ENCODE measurements around the gene SYNJ1.
"Not testable (repeated sequence)": the region's sequence is repeated elsewhere in the genome, so short reads cannot be mapped to it uniquely, and the experiment has no call there.

SYNJ1 gene

DNA sequence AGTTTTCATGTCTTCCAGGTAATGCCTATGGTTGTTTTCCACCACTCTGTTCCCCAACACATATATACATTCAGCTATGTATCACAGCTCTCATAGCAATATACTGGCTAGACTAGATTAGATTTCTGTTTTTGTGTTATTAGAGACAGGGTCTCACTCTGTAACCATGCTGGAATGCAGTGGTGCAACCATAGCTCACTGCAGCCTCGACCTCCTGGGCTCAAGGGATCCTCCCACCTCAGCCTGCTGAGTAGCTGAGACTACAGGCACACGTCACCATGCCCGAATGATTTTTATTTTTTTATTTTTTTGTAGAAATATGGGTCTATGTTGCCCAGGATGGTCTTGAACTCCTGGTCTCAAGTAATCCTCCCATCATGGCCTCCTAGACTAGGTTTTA, 37.7 kb downstream of the SYNJ1 start:
- no peak for DNase-seq

DNA sequence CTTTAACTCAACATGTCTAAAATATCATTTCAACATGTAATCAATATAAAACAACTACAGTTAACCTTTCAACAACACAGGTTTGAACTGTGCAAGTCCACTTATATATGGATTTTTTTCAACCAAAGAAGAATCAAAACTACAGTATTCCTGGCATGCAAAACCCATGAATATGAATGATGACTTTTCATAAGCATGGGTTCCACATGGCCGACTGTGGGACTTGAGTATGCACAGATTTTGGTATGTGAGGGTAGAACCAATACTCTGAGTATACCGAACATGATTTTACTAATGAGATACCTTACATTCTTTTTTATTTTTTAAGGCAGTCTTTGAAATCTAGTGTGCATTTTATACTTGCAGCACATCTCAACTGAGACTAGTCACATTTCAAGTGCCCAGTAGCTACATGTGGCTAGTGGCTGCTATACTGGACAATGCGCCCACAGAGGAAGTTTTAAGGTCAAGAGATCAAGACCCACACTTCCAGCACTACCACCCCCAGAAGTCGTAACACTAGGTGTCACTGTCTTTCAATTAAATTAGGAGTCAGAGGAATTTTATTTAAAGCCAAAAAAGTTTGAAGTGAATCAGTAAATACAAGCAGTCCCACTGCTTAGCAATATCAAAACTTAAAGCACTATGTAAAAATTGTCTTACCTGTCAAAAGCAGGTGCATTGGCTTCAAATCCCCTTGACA, 40.0 kb downstream of the SYNJ1 start:
- DNase-seq: no peak

DNA sequence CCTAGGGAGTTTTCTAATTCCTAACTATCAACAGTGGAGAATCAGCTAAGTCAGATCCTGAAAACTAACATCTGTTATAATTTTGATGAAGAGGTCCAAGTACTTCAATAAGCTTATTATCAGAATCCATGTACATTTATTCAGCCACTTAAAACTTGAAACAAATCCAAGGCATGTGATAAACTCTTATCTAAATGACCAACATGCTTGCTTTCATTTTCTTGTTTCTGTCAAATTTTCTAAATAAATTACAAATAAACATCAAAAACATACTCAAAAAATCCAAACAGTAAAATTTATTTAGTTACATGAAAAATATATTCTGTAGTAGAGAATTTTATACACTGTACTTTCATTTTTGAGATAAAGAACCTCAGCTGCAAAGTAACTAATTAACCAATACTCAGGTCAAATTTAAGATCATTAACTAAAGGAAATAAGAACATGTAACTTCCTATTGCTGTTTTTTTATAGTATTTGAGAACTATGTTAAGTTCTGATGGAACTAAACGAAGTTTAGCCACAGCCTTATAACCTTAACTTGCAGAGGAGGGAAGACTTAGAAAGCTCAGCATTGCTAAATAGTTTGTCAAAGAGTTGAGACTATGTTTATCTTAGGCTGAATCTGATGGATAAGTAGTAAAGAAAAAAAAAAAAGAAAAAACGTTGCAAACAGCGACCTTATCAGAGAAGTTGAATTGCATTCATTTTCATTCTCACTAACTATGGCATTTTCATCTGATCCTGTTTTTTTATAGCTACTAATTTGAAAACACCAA, 44.9 kb downstream of the SYNJ1 start:
- no peak for DNase-seq

DNA sequence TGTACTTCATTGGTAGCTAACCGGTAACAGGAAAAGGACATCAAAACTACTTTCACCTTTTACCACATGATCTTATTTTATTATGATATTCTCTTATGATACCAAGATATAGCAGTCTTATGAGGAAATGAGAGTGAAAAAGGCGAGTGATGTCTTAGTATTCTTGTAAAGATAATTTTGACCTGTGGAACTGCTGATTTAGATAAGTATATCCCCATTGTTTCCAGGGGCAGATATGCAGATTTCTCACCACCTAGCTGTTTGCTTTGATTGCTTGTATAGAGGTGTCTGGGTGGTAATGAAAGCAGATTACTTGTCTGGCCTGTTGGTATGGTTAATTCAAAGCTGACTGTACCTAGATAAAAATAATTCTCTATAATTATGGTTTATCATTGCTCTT, 53.1 kb downstream of the SYNJ1 start:
- DNase-seq: no peak

DNA sequence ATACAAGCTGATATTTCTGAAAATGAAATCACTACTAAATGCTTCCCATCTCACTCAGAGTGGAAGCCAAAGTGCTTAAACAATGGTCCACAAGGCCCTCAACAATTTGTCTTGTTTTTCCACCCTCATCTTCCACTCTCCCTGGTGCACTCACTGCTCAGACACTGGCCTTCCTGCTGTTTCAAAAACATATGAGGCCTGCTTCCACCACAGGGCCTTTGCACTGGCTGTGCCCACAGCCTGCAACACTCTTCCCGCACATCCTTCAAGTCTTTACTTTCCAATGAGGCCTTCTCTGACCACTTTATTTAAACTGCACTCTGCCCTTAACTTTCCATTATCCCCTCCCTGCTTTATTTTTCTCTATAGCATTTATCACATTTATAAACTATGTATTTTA, 53.8 kb downstream of the SYNJ1 start:
- no peak for DNase-seq

DNA sequence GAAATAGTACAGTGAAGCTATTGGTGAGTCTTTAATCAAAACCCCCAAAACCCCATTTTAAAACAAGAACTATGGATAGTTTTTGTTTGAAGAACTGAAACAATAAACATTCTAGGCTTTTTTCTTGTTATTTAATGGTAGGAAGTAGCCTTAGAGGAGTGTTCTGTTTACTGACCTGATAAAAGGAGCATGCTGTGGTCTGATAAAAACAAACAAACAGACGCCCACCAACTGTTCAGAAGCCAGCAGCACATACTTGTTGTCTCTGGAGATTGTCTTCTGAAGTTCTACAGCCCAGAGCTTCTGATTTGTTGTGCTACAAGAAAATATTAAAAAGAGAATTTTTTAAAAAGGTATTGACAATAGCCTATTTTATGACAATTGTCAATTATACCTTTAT, 61.6 kb downstream of the SYNJ1 start:
- DNase-seq: no peak

DNA sequence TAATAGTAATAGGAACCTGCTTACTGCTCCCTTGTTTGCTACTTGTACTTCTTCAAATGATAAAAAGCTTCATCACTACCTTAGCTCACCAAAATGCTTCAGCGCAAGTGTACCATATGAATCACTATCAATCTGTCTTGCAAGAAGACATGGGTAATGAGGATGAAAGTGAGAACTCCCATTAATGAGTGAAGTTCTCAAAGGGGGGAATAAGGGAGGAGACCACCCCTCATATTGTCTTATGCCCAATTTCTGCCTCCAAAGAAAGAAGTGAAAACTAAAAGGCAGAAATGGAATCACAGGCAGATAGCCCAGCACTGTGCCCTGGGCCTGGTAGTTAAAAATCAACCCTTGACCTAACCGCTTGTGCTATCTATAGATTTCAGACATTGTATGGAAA, 63.7 kb downstream of the SYNJ1 start:
- not testable (repeated sequence) for DNase-seq

DNA sequence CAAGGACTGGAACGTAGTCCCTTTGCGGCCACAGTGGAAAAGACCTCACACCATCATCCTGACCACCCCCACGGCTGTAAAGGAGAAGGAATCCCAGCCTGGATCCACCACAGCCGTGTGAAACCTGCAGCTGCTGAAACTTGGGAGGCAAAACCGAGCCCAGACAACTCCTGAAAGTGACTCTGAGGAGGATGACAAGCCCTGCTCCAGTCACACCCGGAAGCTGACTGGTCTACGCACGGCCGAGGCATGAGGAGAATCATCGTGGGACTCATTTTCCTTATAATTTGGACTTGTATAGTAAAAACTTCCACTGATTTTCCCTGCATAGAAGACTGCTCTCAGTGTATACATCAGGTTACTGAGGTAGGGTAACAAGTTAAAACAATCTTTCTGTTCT, 65.8 kb downstream of the SYNJ1 start:
- DNase-seq: not testable (repeated sequence)

DNA sequence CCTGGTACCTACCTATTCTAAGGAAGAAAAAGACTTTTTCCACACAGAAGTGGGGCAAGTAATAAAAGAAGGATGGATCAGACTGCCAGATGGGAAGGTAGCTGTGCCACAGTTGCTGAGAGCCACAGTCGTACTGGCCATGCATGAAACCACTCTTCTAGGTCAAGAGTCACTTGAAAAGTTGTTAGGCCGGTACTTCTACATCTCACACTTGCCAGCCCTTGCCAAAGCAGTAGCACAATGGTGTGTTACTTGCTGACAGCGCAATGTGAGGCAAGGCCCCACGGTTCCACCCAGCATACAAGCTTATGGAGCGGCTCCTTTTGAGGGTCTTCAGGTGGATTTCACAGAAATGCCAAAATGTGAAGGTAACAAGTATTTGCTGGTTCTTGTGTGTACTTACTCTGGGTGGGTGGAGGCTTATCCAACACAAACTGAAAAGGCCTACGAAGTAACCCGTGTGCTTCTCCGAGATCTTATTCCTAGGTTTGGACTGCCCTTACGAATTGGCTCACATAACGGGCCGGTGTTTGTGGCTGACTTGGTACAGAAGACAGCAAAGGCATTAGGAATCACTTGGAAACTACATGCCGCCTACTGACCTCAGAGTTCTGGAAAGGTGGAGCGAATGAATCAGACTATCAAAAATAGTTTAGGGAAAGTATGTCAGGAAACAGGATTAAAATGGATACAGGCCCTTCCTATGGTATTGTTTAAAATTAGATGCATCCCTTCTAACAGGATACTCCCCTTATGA, 66.6 kb downstream of the SYNJ1 start:
- not testable (repeated sequence) for DNase-seq

DNA sequence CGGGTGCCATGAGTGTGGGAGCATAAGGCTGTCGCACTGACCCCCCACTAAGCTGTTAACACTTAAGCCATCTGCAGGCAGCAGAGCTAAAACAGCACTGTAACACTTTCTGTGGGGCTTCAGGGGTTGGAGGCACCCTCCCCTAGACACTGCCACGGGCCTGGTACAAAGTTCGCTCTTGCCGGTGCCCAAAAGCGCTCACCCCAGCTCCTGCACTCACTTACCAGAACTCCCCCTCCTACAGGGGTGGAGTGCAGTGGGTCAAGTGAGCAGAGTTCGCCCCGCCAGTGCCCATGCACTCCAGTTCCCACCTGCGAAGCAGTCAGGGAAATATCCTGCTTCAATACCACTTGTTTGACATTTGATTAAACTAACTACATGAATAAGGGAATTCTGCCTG, 69.3 kb downstream of the SYNJ1 start:
- DNase-seq: no peak

DNA sequence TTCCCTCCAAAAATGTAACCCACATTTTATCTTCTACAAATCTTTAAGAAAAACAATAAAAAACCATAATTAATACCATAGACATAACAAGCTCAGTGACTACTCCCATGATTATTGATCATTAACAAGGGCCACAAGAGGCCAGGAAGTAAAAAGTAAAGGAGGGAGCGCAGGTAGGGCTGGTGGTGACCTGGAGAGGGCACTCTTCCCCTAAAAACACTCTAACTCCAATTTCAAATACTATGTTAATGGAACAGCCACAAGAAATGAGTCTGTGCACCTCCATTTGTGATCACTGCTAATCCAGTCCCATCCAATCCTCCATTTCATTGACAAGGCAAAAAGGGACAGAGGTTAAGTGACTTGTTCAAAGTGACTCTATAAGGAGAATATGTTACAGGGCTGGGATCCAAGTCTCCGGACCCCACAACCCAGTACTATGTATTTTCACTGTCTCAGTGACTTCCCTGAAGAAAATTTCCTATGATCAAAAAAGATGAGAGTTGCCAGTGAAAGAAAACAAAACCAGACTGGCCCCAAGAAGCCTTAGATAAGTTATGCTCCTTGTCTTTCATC, 74.4 kb downstream of the SYNJ1 start:
- DNase-seq: peak; percentile 6

DNA sequence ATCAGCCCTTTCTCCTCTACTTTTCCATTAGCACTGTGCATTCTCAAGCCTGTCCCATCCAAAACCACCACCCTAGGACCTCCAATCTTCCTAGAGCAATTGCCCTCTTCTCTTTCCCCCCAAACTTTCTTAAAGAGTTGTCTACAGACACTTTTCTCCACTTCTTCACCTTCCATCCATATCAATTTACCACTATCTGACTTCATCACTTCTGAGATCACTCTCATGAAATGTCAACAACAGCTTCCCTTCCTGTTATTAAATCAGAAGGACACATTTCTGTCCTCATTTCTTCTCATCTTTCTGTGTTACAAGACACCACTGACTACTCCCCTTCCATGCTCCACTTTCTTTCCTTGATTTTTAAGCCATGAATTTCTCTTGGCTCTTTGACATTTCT, 79.6 kb downstream of the SYNJ1 start:
- DNase-seq: no peak

DNA sequence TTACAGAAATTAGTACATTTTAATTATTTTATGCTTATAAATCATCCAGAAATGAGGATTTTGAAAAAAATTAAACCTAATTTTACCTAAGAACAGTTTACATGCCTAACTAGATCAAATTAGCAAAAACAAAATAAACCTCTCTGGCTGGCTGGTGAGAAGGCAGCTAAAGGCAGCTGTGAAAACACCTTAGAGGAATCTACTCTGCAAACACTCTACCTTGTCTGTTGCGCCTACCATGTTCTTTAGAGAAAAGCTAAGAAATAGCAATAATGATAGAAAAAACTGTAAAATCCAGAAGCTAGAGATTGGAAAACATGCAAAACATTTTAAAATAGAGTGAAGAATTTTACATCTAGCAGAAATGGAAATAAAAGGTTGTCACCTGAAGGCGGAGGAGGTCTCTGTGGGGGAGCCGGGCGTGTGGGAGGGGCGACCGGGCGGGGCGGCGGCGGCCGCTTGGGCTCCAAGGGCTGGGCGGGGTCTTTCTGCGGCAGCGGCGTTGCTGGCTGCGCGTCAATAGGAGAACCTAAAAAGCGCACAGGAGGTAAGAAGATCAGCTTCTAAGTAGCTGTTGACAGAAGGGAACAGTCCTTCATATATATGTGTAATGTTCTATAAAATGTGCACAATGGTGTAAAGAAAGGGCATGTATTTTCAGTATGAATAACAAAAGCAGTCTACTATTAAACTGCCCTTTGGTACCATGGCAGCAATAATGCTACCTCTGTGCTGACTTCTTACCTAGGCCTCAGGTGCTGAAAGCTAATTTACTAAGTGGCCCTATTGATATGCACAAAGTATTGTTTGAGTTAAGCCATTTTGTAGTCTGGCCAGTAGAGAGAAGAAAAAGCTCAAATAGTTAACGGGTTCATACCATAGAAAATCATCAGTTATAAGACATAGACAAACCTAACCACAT, 82.3 kb downstream of the SYNJ1 start:
- no peak for DNase-seq

DNA sequence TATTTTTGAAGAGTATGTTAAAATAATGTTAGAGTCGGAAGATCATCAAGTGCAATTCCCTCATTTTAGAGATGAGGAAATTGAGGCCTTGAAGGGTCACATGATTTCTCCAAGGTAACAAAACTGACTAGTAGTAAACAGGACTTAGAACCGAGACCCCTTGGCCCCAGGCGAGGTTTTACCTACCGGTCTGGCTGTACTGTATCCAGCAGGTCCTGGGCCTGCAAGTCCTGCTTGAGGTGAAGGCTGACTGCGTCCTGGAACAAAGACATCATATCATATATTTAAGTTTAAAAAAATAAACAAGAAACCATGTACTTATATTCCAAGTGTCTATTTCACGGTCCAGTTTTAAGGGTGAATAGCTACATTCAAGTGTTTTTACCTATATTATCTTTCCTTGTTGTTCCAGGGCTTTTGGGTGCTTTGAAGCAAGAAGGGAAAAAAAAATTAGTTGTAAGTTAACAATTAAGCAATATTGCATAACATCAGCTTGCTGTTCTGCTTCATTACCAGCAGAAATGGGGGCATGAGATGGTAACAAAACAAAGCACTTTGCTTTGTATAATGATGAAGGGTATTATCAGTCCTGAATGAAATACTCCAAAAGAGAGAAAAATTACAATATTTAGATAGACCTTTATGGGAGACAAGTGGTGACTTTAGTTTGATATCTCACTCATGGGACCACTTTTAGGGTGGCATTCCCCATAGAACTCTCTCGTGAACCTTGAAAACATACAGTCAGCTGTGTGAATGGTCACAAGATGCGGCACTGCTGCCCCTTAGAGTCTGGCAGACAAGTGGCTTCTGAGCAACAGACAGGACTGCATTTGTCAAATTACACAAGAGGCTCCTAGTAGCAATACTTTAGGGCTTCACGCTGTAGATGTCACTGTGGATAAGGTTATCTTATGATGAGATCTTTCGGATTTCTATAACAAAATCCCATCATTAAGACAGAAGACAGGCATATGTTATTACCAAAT, 85.8 kb downstream of the SYNJ1 start:
- DNase-seq: no peak

DNA sequence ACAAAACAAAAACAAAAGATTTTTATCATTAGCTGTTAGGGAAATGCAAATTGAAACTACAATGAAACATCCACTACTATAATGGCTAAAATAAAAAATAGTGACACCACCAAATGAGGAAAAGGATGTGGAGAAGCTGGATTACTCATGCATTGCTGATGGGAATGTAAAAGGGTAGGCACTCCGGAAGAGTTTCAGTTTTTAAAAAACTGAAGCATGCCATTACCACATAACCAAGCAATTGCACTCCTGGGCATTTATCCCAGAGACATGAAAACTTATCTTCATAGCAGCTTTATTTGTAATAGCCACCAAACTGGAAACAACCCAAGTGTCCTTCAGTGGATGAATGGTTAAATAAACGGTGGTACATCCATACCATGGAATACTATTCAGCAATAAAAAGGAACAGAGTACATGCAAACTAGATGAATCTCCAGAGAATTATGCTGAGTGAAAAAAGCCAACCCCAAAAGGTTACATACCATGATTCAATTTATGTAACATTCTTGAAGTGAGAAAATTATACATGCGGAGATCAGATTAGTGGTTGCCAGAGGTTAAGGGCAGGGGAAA, 101.1 kb downstream of the SYNJ1 start:
- DNase-seq: no peak

DNA sequence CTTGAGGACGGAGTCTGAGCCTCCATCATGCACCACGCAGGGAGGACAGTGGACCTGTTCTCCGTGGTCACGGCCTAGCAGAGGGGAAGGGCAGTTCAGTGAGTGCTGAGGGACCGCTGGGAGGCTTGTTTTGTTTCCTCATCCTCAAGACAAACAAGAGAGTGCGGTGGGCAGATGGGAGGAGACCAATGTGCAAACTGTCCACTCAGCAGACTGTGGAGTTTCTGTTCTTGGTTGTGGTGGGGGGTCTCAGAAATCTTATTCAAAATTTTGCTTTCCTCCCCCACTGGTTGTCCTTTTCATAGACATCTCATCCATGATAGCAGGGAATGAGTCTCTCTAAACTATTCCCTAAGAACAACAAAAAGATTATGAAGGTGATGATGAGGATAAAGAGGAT, 109.6 kb downstream of the SYNJ1 start:
- not testable (repeated sequence) for DNase-seq

DNA sequence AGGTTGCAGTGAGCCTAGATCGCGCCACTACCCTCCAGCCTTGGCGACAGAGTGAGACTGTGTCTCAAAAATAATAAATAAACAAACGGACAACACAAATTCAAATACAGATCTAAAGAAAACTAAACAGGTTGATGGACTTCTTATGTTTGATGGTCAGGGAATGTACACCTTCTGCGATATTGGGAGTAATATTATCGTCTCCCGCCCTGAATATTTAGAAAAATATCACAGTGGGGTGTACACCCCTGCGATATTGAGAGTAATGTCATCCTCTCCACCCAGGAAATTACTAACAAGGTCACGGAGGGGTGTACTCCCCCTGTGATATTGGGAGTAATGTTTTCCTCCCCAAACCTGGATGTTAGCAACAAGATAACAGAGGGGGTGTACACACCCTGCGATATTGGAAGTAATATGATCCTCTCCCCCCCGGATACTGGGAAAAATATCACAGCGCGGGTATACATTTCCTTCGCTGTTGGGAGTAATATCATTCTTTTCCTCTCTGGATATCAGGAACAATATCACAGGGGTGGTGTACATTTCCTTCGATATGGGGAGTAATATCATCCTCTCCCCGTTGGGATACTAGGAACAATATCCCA, 114.3 kb downstream of the SYNJ1 start:
- no peak for DNase-seq

DNA sequence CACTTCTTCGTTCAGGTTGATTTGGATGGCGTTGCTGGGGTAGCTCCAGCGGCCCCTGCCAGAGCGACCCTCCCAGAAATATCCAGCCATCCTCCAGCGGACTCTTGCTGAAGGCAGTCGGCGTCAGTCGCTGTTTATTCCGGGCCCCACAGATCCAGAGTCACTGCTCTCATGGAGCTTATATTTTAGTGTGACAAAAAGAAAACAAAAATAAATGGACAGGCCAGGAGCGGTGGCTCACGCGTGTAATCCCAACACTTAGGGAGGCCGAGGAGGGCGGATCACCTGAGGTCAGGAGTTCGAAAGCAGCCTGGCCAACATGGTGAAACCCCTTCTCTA, 114.8 kb downstream of the SYNJ1 start:
- no peak for DNase-seq

DNA sequence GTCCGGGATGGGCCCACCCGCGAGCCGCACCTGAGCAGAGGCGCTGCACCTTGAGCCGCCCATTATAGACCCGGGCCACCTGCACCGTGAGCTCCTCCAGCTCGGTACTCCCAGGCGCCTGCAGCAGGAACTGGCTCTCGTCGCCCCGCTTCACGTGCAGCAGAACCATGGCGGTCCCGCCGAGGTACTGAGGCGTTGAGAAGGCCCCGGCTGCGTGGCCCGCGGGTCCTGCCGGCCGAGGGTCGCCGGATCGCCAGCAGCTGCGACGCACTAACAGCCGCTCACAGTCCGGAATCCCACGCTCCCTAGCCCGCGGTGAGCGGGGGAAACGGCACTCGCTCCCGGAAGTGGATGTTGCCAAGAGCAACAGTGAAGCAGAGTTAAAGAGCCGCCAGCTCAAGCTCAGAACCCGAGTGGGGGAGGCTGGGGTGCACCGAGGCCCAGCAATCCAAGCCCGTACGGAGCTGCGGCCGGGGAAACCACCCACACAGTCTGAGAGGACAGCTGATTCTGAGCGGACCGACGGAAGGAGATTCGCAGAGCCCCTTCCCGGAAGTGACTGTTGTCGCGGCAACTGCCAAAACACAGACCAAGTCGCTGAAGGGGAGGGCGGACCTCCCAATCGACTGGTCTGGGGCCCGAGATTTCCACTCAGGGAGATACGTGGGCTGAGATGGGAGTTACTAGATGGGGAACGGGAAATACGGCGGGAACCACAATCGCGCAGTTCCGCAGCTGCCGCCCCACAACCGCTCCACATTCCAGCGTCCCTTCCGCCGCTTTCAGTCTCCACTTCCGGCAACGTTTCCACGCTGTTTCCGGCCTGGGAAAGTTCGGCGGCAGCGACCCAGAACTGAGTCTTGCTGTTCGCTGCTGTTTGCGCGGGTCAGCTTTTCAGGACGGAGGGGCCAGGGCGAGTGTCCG, 115.5 kb downstream of the SYNJ1 start, which contains the start of gene CFAP298:
Gene CFAP298, minus strand, starts transcription at position 303 of the 924 bp plus-strand sequence. Its CDS starts 134 bp downstream, at position 169.
- DNase-seq: peak; percentile 74

Data from stimulated activated CD4-positive, alpha-beta T cell treated with anti-CD3 and anti-CD28 coated beads, Interleukin-12 subunit alpha, Interleukin-12 subunit beta, amount 100 ng/mL, for 4 hours (primary cell).